CD4-positive, alpha-beta T cell treated with Interleukin-4 for 1 hour (primary cell): ENCODE data around the gene ZNF512.
"Not testable (repeated sequence)": the region's sequence is repeated elsewhere in the genome, so short reads cannot be mapped to it uniquely, and the experiment has no call there.

Experiments used
- DNase-seq, 2 donors: peaks; one replicate each; pipeline ENCODE4 v3.0.0-alpha.2; 2020 to 2022

Gene ZNF512

DNA sequence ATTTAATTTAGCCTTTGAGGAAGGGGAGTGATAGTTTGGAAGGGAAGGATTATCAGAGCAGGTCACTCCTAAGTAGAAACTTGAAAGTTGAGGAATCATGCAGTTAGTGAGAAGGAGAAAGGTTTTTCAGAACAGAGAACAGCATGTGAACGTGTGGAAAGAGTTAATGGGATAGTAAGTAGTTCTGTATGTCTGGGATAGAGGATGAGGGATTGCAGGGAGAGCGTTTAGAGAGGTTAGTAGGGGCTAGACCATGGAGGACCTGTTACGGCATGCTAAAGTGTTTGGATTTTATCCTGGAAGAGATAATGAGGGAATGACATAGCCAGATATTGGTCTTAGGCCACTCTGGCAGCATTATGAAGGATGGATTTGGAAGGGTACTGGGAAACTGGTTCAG lies 1.8 kb downstream of the ZNF512 start:
- DNase-seq: no peak

DNA sequence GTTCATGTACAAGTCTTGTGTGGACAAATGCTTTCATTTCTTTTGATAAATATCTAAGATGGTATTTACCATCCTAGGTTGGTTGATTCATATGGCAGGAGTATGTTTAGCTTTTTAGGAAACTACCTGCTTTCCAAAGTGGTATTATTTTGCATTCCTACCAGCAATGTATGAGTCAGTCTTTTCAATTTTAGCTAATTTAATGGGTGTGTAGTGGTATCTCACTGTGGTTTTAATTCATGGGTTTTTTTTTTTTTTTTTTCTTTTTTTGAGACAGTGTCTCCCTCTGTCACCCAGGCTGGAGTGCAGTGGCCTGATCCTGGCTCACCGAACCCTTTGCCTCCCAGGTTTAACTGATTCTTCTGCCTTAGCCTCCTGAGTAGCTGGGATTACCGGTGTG lies 4.2 kb downstream of the ZNF512 start:
- DNase-seq: no peak

DNA sequence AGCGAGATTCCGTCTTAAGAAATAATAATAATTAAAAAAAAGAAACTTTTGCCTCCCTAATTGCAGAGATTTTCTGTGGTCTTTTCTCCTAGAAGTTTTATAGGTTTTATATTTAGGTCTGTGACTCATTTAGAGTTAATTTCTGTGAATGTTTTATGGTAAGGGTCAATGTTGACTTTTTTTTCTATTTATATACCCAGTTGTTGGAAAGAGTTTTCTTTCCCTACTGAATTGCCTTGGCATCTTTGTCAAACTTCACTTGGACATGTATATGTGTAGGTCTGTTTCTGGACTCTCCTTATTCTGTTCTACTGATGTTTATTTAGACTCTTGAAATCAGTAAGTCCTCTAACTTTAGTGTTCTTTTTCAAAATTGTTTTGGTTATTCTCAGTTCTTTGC lies 5.5 kb downstream of the ZNF512 start:
- DNase-seq: no peak

DNA sequence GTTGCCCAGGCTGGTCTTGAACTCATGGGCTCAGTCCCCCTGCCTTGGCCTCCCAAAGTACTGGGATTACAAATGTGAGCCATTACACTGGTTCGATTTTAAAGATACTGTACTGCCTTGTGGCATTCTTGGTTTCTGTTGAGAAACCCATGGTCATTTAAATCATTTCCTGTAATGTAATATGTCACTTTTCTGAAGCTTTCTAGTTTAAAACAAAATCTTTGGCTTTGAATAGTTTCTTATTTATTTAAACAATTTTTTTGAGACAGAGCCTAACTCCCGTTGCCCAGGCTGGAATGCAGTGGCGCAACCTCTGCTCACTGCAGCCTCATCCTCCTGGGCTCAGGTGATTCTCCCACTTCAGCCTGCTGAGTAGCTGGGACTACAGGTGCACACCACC lies 8.9 kb downstream of the ZNF512 start:
- no peak for DNase-seq

DNA sequence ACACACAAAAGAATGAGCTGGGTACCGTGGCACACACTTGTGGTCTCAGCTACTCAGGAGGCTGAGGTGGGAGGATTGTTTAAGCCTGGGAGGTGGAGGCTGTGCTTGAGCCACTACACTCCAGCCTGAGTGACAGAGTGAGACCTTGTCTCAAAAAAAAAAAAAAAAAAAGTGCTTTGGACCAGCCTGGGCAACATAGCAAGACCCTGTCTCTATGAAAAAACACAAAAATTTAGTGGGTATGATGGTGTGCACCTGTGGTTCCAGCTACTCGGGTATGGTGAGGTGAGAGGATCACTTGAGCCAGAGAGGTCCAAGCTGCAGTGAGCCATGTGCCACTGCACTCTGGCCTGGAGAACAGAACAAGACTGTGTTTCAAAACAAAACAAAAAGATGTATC lies 10.4 kb downstream of the ZNF512 start:
- no peak for DNase-seq

DNA sequence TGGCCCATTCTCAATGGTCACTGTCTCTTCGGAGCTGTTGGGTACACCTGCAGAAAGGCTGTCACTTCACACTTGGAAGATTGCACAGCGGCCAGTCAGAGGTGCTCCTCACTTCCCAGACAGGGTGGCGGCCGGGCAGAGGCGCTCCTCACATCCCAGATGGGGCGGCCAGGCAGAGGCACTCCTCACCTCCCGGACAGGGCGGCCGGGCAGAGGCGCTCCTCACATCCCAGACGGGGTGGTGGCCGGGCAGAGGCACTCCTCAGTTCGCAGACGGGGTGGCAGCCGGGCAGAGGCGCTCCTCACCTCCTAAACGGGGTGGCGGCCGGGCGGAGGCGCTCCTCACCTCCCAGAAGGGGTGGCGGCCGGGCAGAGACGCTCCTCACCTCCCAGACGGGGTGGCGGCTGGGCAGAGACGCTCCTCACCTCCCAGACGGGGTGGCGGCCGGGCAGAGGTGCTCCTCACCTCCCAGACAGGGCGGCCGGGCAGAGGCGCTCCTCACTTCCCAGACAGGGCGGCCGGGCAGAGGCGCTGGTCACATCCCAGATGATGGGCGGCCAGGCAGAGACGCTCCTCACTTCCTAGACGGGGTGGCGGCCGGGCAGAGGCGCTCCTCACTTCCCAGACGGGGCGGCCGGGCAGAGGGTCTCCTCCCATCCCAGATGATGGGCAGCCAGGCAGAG lies 11.3 kb downstream of the ZNF512 start:
- not testable (repeated sequence) for DNase-seq

DNA sequence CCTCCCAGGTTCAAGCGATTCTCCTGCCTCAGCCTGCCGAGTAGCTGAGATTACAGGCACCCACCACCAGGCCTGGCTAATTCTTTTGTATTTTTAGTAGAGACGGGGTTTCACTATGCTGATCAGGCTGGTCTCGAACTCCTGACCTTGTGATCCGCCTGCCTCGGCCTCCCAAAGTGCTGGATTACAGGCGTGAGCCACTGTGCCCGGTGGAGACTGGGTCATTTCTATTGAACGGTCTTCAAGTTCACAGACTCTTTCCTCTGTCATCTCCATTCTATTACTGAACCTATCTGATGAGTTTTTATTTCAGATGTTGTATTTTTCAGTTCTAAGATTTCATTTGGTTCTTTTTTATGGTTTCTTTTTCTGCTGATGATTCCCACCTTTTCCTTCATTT lies 12.6 kb downstream of the ZNF512 start:
- not testable (repeated sequence) for DNase-seq

DNA sequence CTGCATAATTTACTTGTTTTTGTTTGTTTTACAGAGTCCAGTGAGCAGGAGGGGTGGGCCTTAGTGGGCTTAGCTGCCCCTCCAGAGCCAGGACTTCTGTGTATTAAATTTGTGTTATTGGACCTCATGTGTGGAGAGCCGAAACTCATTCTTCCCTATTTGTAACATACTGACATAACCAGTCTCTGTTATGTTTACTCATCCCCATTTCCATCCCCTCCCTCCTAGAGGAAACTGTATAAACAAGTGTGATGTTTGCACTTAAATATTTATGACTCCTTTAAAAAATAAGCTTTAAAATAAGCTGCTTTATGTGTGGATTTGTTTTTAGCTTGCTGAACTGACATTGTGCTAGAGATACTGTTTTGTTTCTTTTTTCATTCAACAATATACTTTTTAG lies 13.8 kb downstream of the ZNF512 start:
- no peak for DNase-seq

DNA sequence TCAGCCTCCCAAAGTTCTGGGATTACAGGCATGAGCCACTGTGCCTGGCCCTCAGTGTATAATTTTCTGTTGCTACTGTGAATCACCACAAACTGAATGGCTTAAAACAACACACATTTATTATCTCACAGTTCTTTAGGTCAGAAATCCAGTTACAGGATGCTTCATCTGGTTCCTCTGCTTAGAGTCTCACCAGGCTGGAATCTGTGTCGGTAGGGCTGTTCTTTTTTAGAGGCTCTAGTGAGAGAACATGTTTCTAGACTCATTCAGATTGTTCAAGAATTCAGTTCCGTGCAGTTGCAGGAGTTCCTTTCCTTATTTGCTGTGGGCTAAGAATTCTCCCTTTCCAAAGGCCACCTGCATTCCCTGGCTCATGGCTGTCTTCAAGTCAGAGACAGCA lies 23.8 kb downstream of the ZNF512 start:
- no peak for DNase-seq

DNA sequence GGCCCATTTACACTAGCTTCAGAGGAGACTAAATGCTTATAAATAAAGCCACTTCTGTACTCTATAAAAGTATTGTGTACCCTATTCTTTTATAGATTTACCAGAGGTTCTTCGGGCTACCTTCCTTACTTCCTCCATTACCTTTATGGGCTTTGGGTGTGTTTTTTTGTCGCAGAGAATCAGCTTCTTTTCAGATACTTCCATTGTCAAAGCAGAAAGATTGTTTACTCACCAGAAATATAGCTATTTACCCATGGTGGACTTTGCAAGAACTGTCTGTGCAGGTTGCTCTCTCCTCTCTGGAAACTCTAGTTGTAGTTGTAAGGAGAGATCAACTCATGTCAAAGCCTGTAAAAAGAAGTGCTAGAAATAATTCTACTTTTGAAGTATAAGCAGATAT lies 31.1 kb downstream of the ZNF512 start:
- no peak for DNase-seq

DNA sequence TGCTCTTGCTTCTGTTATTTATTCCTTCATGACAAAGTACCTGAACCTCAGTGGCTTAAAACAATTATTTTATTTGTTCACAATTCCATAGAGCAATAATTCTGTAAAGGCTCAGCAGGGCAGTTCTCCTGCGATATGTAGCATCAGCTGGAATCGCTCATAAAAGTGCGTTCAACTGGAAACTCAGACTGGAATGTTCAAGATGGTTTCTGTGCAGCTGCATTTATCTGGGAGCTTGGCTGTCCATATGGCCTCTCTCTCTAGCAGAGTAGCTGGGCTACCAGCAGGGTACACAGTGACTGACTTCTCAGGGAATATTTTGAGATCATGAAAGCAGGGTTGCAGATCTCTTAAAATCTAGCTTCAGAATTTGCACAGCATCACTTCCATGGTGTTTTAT lies 32.5 kb downstream of the ZNF512 start:
- DNase-seq: no peak

DNA sequence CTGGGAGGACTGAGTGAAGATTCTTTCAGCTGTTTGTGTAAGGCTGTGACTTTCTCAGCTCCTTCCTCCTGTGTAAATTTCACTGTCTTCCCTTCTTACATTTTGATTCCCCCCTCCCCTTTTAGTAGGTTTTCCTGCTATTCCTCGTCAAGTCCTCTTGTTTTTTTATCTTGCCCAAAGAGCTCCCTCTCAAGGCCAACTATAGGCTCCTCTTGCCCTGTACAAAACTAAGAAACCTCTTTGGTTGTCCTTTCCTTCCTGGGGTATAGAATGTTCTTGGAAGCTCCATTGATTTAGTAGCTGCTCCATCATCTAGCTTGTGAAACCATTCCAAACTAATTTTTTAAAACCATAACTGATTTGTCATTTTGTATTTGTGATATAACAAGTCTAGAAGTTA lies 38.7 kb downstream of the ZNF512 start:
- no peak for DNase-seq

DNA sequence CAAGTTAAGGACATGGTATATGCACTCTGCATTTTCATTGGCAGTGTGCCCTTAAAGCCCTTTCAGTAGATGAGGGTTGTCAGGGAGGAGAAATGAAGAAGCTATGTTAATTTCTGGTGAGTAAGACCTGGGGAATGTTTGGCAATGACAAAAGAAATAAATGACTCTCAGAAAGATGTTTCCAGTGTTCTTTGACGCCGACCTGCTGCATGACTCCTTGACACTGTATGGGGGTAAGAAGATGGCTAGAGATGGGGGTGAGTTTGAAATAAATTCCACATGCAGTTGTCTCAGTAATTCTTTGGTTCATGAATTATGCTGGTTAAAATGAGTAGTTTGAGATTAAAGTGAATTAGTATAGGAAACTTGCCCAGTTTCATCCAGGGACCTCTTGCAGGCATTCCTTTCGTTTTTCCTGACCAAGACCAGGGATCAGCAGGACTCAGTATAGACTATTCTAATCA lies 40.1 kb downstream of the ZNF512 start:
- DNase-seq: no peak

DNA sequence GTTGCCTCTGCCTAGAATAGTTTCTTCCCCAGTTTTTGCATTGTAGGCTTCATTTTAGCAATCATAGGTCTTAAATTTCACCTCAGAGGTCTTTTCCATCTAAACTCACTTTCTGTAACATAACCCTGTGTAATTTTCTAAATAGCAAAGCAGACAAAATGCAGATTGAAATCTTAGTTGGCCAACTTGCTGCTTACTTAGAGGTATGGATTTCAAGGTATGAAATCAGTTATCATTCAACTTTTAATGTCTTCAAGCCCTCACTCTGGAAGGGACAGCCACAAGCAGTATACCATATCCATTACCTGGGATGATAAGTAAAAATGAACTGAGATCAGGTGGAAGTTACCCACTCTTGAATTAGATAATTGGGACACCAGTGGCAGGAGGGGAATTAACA lies 42.1 kb downstream of the ZNF512 start:
- no peak for DNase-seq

DNA sequence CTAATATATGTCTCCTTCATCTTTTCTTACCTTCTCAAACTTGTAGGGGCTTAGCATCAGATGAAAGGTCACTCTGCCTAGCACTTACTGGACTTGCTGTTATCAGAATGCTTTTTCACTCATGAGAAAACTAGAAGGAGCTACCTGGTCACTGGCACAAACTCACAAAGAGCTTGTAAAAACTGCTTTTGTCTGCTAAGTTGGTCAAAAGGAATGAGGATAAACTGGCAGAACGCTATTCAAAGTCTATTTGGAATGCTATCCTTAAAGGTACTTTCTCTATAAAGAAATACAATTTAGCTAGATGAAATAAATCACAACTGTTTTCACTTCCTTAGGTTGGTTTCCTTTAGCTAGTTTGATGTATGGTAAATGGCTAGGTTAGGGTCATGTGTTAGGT lies 43.5 kb downstream of the ZNF512 start:
- DNase-seq: not testable (repeated sequence)

DNA sequence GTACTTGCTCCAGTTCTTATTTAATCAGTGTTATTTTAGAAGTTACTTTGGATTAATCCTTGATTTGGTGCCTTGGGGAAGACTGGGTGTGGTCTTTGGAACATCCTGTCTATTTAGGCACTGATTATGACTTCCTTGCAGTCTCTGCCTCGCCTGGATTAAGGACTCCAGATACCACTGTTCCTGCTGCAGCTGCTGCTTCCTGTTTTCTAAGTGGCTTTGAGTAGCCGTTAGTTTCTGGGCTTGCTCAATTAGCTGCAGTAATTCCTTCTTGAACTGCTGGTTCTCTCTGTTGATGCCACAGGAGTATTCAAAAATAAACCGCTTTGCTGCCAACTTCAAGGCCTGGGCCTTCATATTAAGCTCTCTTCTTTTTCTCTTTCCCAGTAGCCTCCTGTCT lies 44.1 kb downstream of the ZNF512 start:
- not testable (repeated sequence) for DNase-seq

DNA sequence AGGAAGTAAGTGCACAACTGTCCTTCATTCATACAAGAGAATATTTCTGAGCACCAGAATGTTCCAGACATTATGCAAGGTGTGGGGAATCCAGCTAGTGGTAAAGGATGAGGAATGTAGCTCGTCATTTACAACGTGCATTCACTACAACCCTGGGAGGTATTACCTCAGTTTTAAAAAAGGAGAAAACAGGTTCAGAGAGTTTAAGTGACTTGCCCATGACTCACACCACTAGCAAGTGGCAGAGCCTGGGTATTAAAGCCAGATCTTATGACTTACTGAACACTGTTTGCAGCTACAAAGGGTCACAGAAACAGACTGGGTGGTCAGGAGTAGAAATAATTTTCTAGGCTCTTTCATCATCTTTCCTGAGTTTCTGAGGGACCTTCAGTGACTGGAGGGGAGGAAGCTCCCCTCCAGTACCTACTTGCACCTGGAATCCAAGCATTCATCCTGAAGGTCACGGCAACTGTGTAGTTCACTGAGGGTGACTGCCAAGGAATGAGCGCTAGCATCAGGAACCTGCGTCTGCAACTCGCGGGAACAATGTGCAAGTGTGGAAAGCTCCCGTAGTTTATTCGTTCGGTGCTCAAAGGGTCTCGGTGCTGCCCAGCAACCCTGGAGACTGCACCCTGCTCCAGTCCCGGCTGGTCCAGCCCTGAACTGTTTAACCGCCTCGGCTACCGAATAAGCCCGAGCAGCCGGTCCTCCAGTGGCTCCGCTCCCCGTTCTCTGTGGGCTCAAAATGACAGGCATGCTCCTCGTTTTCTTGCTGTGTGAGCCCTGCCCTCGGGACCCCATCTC lies 45.3 kb downstream of the ZNF512 start:
- DNase-seq: no peak

DNA sequence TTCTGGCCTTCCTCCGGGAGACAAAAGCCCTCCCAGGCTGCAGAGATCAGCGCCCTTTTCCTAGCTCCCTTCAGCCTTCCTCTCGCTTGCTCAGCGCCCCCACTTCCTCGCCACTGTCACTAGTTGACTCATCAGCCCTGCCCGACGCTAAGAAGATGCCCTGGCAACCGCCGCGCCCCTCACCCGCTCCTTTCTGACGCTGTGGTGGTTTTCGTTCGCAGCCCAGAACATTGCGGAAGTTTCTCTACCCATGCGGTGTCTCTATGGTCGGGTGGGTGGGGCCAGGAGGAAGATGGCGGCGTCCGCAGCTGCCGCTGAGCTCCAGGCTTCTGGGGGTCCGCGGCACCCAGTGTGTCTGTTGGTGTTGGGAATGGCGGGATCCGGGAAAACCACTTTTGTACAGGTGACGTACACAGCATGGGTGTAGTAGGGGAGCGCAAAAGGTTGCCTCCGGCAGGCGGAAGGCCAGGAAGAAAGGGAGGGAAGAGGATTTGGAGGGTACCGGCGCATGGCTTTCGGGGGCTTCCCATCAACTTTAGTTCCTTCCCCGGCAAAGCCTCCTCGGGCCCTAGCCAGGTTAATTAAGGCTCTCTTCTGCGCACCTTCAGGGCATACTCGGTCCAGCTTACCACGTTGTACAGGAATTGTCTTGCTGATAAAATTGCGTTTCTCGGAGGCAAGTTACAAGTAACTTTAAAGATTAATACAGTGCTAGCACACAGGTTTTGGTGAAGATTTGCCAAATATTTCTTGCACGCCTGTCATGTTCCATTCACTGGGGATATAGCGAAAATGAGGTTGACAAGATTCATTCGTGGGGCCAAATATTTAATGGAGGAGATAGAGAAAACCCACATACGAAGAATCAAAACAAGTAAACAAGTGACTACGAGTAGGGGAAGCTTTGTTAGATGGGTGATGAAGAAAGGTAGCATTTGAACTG lies 46.2 kb downstream of the ZNF512 start, which contains the start of the genes CCDC121 and GPN1:
CCDC121 (minus strand) TSS at position 246 of the 943 bp plus-strand sequence. CDS start 1,213 bp downstream, outside the sequence.
GPN1 (plus strand) TSS at position 284 of the 943 bp plus-strand sequence; CDS start at position 293, 9 bp downstream.
- peak; percentile 94 for DNase-seq

DNA sequence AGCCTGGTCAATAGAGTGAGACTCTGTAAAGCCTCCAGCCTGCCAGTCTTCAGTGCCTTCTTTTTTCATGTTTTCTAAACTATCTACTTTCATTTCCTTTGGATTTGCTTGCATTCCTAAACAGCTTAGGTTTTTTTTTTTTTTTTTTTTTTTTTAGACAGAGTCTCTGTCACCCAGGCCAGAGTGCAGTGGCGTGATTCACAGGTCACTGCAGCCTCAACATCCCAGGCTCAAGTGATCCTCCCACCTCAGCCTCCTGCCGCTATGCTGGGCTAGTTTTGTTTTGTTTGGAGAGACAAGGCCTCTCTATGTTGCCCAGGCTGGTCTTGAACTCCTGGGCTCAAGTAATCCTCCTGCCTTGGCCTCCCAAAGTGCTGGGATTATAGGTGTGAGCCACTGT lies 47.4 kb downstream of the ZNF512 start:
- DNase-seq: not testable (repeated sequence)

DNA sequence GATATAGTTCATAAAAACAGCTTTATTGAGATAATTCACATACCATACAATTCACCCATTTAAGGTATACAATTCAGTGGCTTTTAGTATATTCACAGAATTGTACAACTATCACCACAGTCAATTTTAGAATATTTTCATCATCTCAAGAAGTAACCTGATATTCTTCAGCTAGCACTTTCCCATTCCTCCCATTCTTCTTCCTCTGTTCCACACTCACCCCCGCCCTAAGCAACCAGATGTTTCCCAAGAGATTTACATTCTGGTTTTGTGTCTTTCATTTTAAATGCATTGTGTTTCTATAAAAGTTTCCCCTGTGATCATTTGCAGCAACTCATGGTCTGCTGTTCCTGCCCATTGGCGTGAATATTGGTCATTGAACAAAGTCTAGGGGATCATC lies 51.4 kb downstream of the ZNF512 start:
- no peak for DNase-seq

DNA sequence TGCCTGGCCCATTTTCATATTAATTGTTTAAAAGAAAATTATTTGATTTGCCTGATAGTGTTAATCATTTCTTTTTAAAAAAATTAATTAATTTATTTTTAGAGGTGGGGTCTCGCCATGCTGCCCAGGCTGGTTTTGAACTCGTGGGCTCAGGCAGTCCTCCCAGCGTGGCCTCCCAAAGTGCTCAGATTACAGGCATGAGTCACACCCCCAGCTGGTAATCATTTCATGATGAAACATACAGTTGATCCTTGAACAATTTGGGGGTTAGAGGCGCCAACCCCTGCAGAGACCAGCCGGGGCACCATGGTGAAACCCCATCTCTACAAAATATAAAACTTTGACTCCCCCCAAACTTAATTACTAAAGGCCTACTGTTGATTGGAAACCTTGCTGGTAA lies 53.9 kb downstream of the ZNF512 start:
- no peak for DNase-seq

DNA sequence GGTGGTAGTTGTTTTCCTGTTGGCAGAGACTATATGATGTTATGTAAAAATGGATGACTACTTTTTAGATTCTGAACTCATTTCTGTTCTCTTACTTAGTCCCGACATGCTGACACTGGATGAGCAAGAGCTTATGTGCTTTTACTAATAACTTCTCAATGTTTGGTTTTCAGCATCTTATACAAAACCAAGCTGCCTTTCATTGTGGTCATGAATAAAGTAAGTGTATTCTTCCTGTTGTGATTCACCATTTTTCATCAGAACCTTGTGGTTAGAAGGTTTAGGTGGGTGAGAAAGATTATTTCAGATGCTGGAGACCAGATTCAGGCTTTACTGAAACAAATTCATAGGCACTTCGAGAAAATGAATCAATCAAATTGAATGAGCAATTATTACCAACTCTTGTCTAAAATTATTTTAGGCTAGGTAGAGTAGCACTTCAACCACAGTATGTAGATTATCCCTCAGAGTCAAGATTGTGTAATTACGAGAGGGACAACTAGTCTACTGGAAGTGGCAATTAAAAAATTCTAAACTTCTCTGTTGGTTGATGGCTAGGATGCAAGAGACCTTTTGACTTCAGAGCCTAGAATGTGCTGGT lies 55.3 kb downstream of the ZNF512 start:
- peak in 1 of 2 donors; percentile 48 for DNase-seq

DNA sequence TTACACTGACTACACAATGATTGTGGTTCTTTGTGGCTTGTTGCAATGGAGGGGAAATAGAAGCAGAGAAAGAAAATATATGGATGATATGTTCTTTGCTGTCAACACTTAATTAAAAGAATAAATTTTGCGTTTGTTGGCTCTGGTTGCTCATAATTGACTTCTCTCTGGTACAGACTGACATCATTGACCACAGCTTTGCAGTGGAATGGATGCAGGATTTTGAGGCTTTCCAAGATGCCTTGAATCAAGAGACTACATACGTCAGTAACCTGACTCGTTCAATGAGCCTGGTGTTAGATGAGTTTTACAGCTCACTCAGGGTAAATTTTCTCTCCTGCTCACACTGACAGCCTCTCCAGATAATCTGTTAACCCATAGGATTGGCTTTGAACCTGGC lies 55.9 kb downstream of the ZNF512 start:
- no peak for DNase-seq
